Endothelial cell of umbilical vein (primary cell): ENCODE results near the gene MARK1.

Source experiments
- EZH2 ChIP-seq: IDR thresholded peaks from 2 replicates; pipeline ENCODE4 v1.6.1; 2012; ENCODE audit warnings: borderline replicate concordance, low read depth, mild to moderate bottlenecking, moderate library complexity, low read length, inconsistent platforms; ENCODE audit not compliant: severe bottlenecking
- POLR2A ChIP-seq: IDR thresholded peaks from 2 replicates; pipeline ENCODE4 v1.6.1; 2012; ENCODE audit warnings: low read depth, mild to moderate bottlenecking, control low read depth, low read length
- TF ChIP-seq, protein P1 (sequence below): IDR thresholded peaks from 2 replicates; pipeline ENCODE4 v1.6.1; 2011; ENCODE audit not compliant: insufficient read depth, insufficient read length
- TF ChIP-seq, protein P2 (sequence below), 2 donors: IDR thresholded peaks; 1 replicate in 1 of 2; 2 replicates in 1 of 2; pipeline ENCODE4 v1.5.1; 2011; ENCODE audit warnings: low read length in 2 of 2, mild to moderate bottlenecking in 2 of 2, moderate library complexity in 2 of 2, control low read depth in 1 of 2, inconsistent platforms in 1 of 2, low read depth in 1 of 2; ENCODE audit not compliant: insufficient read depth in 1 of 2; ENCODE audit errors: extremely low read depth in 1 of 2

GRCh38 chr1:220544901-220545303 is 17.0 kb downstream of the MARK1 start:
- TF ChIP-seq EZH2 (no peak), POLR2A (no peak)
- TF ChIP-seq, protein P1, sequence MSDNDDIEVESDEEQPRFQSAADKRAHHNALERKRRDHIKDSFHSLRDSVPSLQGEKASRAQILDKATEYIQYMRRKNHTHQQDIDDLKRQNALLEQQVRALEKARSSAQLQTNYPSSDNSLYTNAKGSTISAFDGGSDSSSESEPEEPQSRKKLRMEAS, result no peak
- TF ChIP-seq, protein P2, sequence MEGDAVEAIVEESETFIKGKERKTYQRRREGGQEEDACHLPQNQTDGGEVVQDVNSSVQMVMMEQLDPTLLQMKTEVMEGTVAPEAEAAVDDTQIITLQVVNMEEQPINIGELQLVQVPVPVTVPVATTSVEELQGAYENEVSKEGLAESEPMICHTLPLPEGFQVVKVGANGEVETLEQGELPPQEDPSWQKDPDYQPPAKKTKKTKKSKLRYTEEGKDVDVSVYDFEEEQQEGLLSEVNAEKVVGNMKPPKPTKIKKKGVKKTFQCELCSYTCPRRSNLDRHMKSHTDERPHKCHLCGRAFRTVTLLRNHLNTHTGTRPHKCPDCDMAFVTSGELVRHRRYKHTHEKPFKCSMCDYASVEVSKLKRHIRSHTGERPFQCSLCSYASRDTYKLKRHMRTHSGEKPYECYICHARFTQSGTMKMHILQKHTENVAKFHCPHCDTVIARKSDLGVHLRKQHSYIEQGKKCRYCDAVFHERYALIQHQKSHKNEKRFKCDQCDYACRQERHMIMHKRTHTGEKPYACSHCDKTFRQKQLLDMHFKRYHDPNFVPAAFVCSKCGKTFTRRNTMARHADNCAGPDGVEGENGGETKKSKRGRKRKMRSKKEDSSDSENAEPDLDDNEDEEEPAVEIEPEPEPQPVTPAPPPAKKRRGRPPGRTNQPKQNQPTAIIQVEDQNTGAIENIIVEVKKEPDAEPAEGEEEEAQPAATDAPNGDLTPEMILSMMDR (IDR thresholded peaks at IDR 0.05; ENCODE audit: extremely low read depth in 1 of 2, insufficient read depth in 1 of 2, low read depth in 1 of 2, low read length in 2 of 2), result peak in 1 of 2 donors; percentile 27
